Activated CD8-positive, alpha-beta memory T cell treated with anti-CD3 and anti-CD28 coated beads, Interleukin-2, amount 50 U/mL, for 24 hours (primary cell): ENCODE results near the gene SLC6A1.

Experiments
- DNase-seq: peaks from one replicate; pipeline ENCODE4 v3.0.0-alpha.2; 2020; ENCODE audit errors: extremely low read depth

The SLC6A1 gene

GRCh38 chr3:10970306-10970960 lies 22.1 kb upstream of the SLC6A1 start:
- no peak for DNase-seq

- DNase-seq = no peak
Observed at GRCh38 chr3:10972072-10972782, 20.3 kb upstream of the SLC6A1 start.

GRCh38 chr3:10973046-10973595 lies 19.4 kb upstream of the SLC6A1 start:
- no peak for DNase-seq

- DNase-seq = no peak
Observed at GRCh38 chr3:10974131-10974530, 18.4 kb upstream of the SLC6A1 start.

- no peak for DNase-seq
Observed at GRCh38 chr3:10974746-10975375, 17.7 kb upstream of the SLC6A1 start.

- no peak for DNase-seq
Observed at GRCh38 chr3:10975695-10976234, 16.8 kb upstream of the SLC6A1 start.

GRCh38 chr3:10976770-10977169 lies 15.8 kb upstream of the SLC6A1 start:
- DNase-seq = no peak

- no peak for DNase-seq
Observed at GRCh38 chr3:10977892-10978510, 14.5 kb upstream of the SLC6A1 start.

- DNase-seq = no peak
Observed at GRCh38 chr3:10978956-10979355, 13.6 kb upstream of the SLC6A1 start.

- no peak for DNase-seq
Observed at GRCh38 chr3:10980312-10980711, 12.2 kb upstream of the SLC6A1 start.

- no peak for DNase-seq
Observed at GRCh38 chr3:10981031-10981430, 11.5 kb upstream of the SLC6A1 start.

- no peak for DNase-seq
Observed at GRCh38 chr3:10981961-10982360, 10.6 kb upstream of the SLC6A1 start.

GRCh38 chr3:10982782-10983181 lies 9.8 kb upstream of the SLC6A1 start:
- no peak for DNase-seq

GRCh38 chr3:10983219-10983916 lies 9.2 kb upstream of the SLC6A1 start:
- DNase-seq = no peak

GRCh38 chr3:10984371-10984896 lies 8.1 kb upstream of the SLC6A1 start:
- DNase-seq = no peak

- DNase-seq = no peak
Observed at GRCh38 chr3:10985181-10985580, 7.4 kb upstream of the SLC6A1 start.

- DNase-seq = no peak
Observed at GRCh38 chr3:10986592-10986991, 6.0 kb upstream of the SLC6A1 start.

- no peak for DNase-seq
Observed at GRCh38 chr3:10988001-10988665, 4.4 kb upstream of the SLC6A1 start.

GRCh38 chr3:10988991-10989484 lies 3.5 kb upstream of the SLC6A1 start:
- DNase-seq = no peak

- no peak for DNase-seq
Observed at GRCh38 chr3:10992943-10993728, 588 bp downstream of the SLC6A1 start.
